Activated CD4-positive, alpha-beta T cell treated with anti-CD3 and anti-CD28 coated beads for 36 hours (primary cell): ENCODE measurements around the gene ZNF519. TPM values are rescaled to one million over a fixed set of nuclear protein-coding genes. Genes with fewer than 3 reads are reported as not detected.
A peak's percentile ranks its signal among the peaks of the same experiment; 100 is the strongest.
"Not testable (repeated sequence)": the region's sequence is repeated elsewhere in the genome, so short reads cannot be mapped to it uniquely, and the experiment has no call there.

ENCODE experiments used
- ATAC-seq: fragments of 200-7000 bp; cut with Tn5 transposase; one replicate; pipeline ENCODE4 v1.10.0; 2021; ENCODE audit warnings: mild to moderate bottlenecking, moderate library complexity
- CTCF ChIA-PET: fragments of 350-600 bp; sonication (Branson Sonifier 250); formaldehyde crosslinking; loops from one replicate; lab custom pipeline; 2021; ENCODE audit warnings: antibody characterized with exemption; lab: Charles Lee
- POLR2A ChIA-PET: fragments of 350-600 bp; sonication (Branson Sonifier 250); formaldehyde crosslinking; loops from one replicate; lab custom pipeline; 2021; ENCODE audit warnings: antibody characterized with exemption, inconsistent platforms; lab: Charles Lee
- DNase-seq: peaks from one replicate; pipeline ENCODE4 v3.0.0-alpha.2; 2020
- H3K27ac Mint-ChIP-seq: one replicate; pipeline ENCODE4 v1.8.0; 2021; ENCODE audit warnings: mixed read lengths
- H3K27me3 Mint-ChIP-seq: one replicate; pipeline ENCODE4 v1.8.0; 2021; ENCODE audit warnings: mixed read lengths
- H3K36me3 Mint-ChIP-seq: one replicate; pipeline ENCODE4 v1.8.0; 2021; ENCODE audit warnings: low read depth, mixed read lengths
- H3K4me1 Mint-ChIP-seq: one replicate; pipeline ENCODE4 v1.8.0; 2021; ENCODE audit warnings: mixed read lengths
- H3K4me3 Mint-ChIP-seq: one replicate; pipeline ENCODE4 v1.8.0; 2021; ENCODE audit warnings: mild to moderate bottlenecking, moderate library complexity, mixed read lengths
- H3K9me3 Mint-ChIP-seq: one replicate; pipeline ENCODE4 v1.8.0; 2021; ENCODE audit warnings: low read depth, mixed read lengths
- intact Hi-C, 2 experiments: fragments of 100-400 bp; cut with DNase I in 1 of 2; cut with micrococcal nuclease in 1 of 2; formaldehyde crosslinking; loops; one replicate each; pipeline versions ENCODE4 v1.14.2 to v1.15.1; 2022 to 2024; cut with DNase I, micrococcal nuclease
- total RNA-seq, 2 experiments: library from RNA; stranded (reverse); gene quantifications; one replicate each; pipeline ENCODE4 v1.2.3, GENCODE V29; 2021

ZNF519 gene
- total RNA-seq, 2 experiments from 2014 or later: 14.5 to 16.3 TPM

- POLR2A ChIA-PET, H3K27ac Mint-ChIP-seq, H3K36me3 Mint-ChIP-seq, H3K27me3 Mint-ChIP-seq, H3K4me3 Mint-ChIP-seq, intact Hi-C loops, H3K4me1 Mint-ChIP-seq, ATAC-seq, H3K9me3 Mint-ChIP-seq, CTCF ChIA-PET, DNase-seq: not testable (repeated sequence)
Measured at GRCh38 chr18:14145021-14145420, 12.8 kb upstream of the ZNF519 start.

DNA sequence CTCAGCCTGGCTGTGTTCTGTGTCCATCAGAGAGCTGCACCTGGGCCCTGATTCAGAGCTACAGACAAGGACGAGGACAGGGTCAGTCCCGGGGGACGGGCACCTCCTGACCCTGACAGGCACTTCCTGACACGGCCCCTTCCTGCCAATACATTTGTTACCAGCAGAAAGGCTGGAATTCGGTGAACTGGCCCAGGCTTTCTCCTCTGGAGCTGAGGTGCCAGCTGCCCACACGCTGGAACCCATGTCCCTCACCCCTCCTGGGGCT, 12.3 kb upstream of the ZNF519 start:
- intact Hi-C loops: no loop called here
- Mint-ChIP-seq H3K27me3 (no peaks in the 10 kb centered on the region), H3K27ac (no peak overlapping the region), H3K36me3 (no peaks in the 10 kb centered on the region), H3K9me3 (no peaks in the 10 kb centered on the region), H3K4me3 (no peak overlapping the region), H3K4me1 (no peaks in the 10 kb centered on the region)
- no peak for ATAC-seq
- no peak for DNase-seq
- CTCF ChIA-PET: no interaction called here
- POLR2A ChIA-PET: no interaction called here

- H3K27ac Mint-ChIP-seq, POLR2A ChIA-PET: not testable (repeated sequence)
Measured at GRCh38 chr18:14143871-14144627, 11.8 kb upstream of the ZNF519 start.

DNA sequence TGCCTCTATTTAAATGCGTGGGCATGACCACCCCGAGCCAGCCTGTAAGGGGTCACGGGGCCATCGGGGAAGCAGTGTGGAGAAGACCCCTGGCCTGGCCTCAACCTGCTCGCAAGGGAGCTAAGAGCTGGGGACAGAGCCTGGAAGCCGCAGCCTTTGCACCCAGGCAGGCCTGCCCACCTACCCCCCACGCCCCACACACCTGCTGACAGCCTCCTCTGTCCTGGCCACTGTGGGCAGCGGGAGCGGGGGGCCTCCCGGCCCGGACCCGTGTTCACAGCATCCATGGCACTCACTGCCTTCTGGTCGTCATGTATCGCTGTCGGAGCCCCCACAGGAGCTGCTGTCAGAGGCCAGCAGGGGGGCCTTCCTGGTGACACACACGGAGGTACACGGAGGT, 11.2 kb upstream of the ZNF519 start:
- DNase-seq, H3K9me3 Mint-ChIP-seq, CTCF ChIA-PET, POLR2A ChIA-PET, ATAC-seq, H3K36me3 Mint-ChIP-seq, intact Hi-C loops, H3K4me3 Mint-ChIP-seq, H3K27me3 Mint-ChIP-seq, H3K4me1 Mint-ChIP-seq, H3K27ac Mint-ChIP-seq: not testable (repeated sequence)

More at GRCh38 chr18:14143871-14144627, 11.8 kb upstream of the ZNF519 start:
- H3K27me3 Mint-ChIP-seq, H3K4me1 Mint-ChIP-seq, H3K36me3 Mint-ChIP-seq, H3K9me3 Mint-ChIP-seq, CTCF ChIA-PET, ATAC-seq, DNase-seq, H3K4me3 Mint-ChIP-seq, intact Hi-C loops: not testable (repeated sequence)

DNA sequence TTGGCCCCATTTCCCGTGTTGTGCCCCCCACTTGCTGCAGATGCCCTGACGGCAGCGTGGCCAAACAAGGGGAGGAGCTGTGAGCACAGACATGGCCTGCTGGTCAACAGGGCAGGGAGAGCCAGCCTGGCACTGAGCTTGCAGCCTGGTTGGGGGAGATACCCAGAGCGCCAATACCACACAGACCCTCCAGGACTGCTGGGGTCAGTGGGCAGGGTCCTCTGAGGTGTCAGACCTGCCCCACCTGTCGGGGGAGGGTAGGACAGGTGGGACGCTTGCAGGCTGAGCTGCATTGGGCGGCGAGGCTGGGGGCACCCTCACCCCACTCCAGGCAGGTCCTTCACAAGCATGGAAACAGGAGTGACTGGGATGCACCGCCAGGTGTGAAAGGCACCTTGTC, 9.9 kb upstream of the ZNF519 start:
- intact Hi-C loops, H3K27ac Mint-ChIP-seq, H3K36me3 Mint-ChIP-seq, H3K4me1 Mint-ChIP-seq, H3K9me3 Mint-ChIP-seq, ATAC-seq, DNase-seq, H3K4me3 Mint-ChIP-seq, H3K27me3 Mint-ChIP-seq, POLR2A ChIA-PET, CTCF ChIA-PET: not testable (repeated sequence)

- CTCF ChIA-PET, H3K36me3 Mint-ChIP-seq, H3K9me3 Mint-ChIP-seq, H3K4me3 Mint-ChIP-seq, POLR2A ChIA-PET, H3K4me1 Mint-ChIP-seq, DNase-seq, H3K27me3 Mint-ChIP-seq, H3K27ac Mint-ChIP-seq: not testable (repeated sequence)
- peak; percentile 73 for ATAC-seq
- intact Hi-C loops: loop anchor here in 1 of 2 experiments (10.0 kb wide), 1 partner anchor 405 kb away; no protein-coding TSS in a partner anchor
Measured at GRCh38 chr18:14139583-14139982, 7.3 kb upstream of the ZNF519 start.

DNA sequence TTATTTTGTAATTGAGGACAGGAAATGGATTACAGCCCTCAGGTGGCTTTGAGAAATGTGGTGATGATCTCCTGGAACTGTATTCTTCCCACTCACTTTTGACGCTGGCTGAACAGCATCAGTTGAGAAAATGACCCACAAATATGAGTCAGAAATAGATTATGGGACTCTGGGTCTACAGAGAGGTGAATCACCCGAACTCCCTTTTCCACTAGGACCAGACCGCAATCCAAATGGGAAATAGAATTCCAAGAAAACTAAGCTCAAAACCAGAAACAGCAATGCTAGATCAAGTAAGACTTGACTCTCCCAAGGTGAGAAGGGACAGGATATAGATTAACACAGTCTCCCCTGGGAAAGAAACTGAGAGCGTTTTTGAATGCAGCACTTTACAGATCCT, 5.7 kb upstream of the ZNF519 start:
- H3K4me1 Mint-ChIP-seq, H3K36me3 Mint-ChIP-seq, H3K9me3 Mint-ChIP-seq, POLR2A ChIA-PET, H3K4me3 Mint-ChIP-seq, ATAC-seq, CTCF ChIA-PET, H3K27ac Mint-ChIP-seq, DNase-seq, H3K27me3 Mint-ChIP-seq: not testable (repeated sequence)
- intact Hi-C loops: loop anchor here in 1 of 2 experiments (10.0 kb wide), 1 partner anchor 403 kb away; no protein-coding TSS in a partner anchor

DNA sequence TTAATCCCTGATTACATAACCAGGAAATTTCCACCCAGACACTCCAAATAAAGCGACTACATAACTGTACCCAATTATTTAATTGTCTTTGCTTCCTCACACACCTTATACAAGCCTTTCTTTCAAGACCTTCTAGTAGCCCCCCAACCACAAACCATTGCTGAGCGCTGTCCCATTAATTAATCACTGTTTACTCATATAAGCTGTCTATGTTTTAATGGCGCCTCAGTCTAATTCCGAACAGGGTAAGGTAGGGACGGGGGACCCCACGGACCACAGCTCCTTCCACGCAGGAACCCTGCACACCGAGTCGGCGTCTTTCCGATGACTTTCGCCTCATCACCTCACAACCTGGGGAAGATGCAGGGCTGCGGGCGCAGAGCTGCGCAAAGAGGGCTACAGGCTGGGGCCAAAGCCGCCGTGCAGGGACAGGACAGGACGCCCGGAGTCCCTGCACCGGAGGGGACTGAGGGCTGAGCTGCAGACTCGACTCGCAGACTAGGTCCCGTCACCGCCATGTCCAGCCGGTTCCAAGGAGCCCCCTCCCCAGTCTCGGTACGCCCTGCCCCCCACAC, 452 bp downstream of the ZNF519 start:
- peak overlapping the region; percentile 89 for H3K4me3 Mint-ChIP-seq
- intact Hi-C loops: loop anchor here in 1 of 2 experiments (10.0 kb wide), 1 partner anchor 397 kb away; no protein-coding TSS in a partner anchor
- POLR2A ChIA-PET, DNase-seq, H3K36me3 Mint-ChIP-seq, CTCF ChIA-PET, H3K27me3 Mint-ChIP-seq, H3K9me3 Mint-ChIP-seq: not testable (repeated sequence)
- H3K27ac Mint-ChIP-seq: peak overlapping the region; percentile 89
- H3K4me1 Mint-ChIP-seq: peaks cover 15% of the 10 kb centered on the region
- ATAC-seq: peak; percentile 38

GRCh38 chr18:14130804-14131203, 1.4 kb downstream of the ZNF519 start:
- peak overlapping the region; percentile 89 for H3K4me3 Mint-ChIP-seq
- H3K36me3 Mint-ChIP-seq, H3K9me3 Mint-ChIP-seq, DNase-seq, CTCF ChIA-PET, H3K27ac Mint-ChIP-seq, H3K27me3 Mint-ChIP-seq, ATAC-seq, POLR2A ChIA-PET: not testable (repeated sequence)
- H3K4me1 Mint-ChIP-seq: peaks cover 15% of the 10 kb centered on the region
- intact Hi-C loops: loop anchor here in 1 of 2 experiments (10.0 kb wide), 1 partner anchor 396 kb away; no protein-coding TSS in a partner anchor

GRCh38 chr18:14124689-14125088, 7.5 kb downstream of the ZNF519 start:
- ATAC-seq (no peak), DNase-seq (no peak)
- no peak overlapping the region for H3K4me3 Mint-ChIP-seq
- H3K27me3 Mint-ChIP-seq: no peaks in the 10 kb centered on the region
- peaks cover 20% of the 10 kb centered on the region for H3K36me3 Mint-ChIP-seq
- ChIA-PET CTCF (interaction anchor here (0.6 to 0.8 kb wide), 3 partner anchors 38 to 512 kb away, joined by 3 to 4 read pairs (median 3); no protein-coding TSS in a partner anchor), POLR2A (no interaction called here)
- no peaks in the 10 kb centered on the region for H3K9me3 Mint-ChIP-seq
- intact Hi-C loops: no loop called here
- peaks cover 6% of the 10 kb centered on the region for H3K4me1 Mint-ChIP-seq
- no peak overlapping the region for H3K27ac Mint-ChIP-seq

GRCh38 chr18:14122097-14122496, 10.1 kb downstream of the ZNF519 start:
- no peaks in the 10 kb centered on the region for H3K27me3 Mint-ChIP-seq
- no peak overlapping the region for H3K27ac Mint-ChIP-seq
- DNase-seq (no peak), ATAC-seq (no peak)
- no peaks in the 10 kb centered on the region for H3K4me1 Mint-ChIP-seq
- H3K9me3 Mint-ChIP-seq: peaks cover 4% of the 10 kb centered on the region
- H3K4me3 Mint-ChIP-seq: no peak overlapping the region
- ChIA-PET CTCF (no interaction called here), POLR2A (no interaction called here)
- intact Hi-C loops: no loop called here
- H3K36me3 Mint-ChIP-seq: peaks cover 29% of the 10 kb centered on the region

DNA sequence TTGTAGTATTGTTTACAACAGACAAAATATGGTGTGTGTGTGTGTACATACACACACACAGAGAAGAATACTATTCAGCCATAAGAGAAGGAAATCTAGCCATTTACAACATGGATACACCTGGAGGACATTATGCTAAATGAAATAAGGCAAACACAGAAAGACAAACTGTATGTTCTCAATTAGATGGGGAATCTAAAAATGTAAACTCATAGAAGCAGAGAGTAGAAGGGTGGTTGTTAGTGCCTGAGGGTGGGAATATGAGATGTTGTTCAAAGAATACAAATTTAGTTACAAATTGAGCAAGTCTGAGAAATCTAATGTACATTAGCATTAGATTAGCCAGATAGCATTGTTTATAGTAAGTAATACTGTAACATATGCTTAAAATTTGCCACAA, 11.3 kb downstream of the ZNF519 start:
- H3K4me1 Mint-ChIP-seq: no peaks in the 10 kb centered on the region
- no peaks in the 10 kb centered on the region for H3K27me3 Mint-ChIP-seq
- H3K27ac Mint-ChIP-seq: no peak overlapping the region
- POLR2A ChIA-PET: no interaction called here
- ATAC-seq: no peak
- peaks cover 29% of the 10 kb centered on the region for H3K36me3 Mint-ChIP-seq
- no peak overlapping the region for H3K4me3 Mint-ChIP-seq
- CTCF ChIA-PET: no interaction called here
- DNase-seq: no peak
- peaks cover 6% of the 10 kb centered on the region for H3K9me3 Mint-ChIP-seq
- intact Hi-C loops: no loop called here
